Activated effector memory CD4-positive, alpha-beta T cell treated with Interleukin-2 at 50 U/mL for 16 hours (primary cell): ENCODE data around the gene SH3D21.

Source experiments
- DNase-seq: peaks from one replicate; pipeline ENCODE4 v3.0.0-alpha.2; 2020

SH3D21 gene

GRCh38 chr1:36330940-36331339, 24.8 kb downstream of the SH3D21 start:
- DNase-seq = no peak

- no peak for DNase-seq
These were observed 31.7 kb downstream of the SH3D21 start for GRCh38 chr1:36337830-36338229.

GRCh38 chr1:36339215-36339614, 33.0 kb downstream of the SH3D21 start:
- DNase-seq = no peak

- no peak for DNase-seq
These were observed 33.4 kb downstream of the SH3D21 start for GRCh38 chr1:36339615-36340014.

GRCh38 chr1:36341626-36342320, 35.6 kb downstream of the SH3D21 start:
- no peak for DNase-seq

- peak; percentile 40 for DNase-seq
These were observed 36.4 kb downstream of the SH3D21 start for GRCh38 chr1:36342426-36343185.

- no peak for DNase-seq
These were observed 37.7 kb downstream of the SH3D21 start for GRCh38 chr1:36343651-36344394.

GRCh38 chr1:36344395-36344680, 38.2 kb downstream of the SH3D21 start:
- no peak for DNase-seq

- no peak for DNase-seq
These were observed 39.2 kb downstream of the SH3D21 start for GRCh38 chr1:36345353-36345752.

- DNase-seq = no peak
These were observed 40.7 kb downstream of the SH3D21 start for GRCh38 chr1:36346741-36347370.

- no peak for DNase-seq
These were observed 43.1 kb downstream of the SH3D21 start for GRCh38 chr1:36349241-36349671.

GRCh38 chr1:36349839-36350238, 43.7 kb downstream of the SH3D21 start:
- no peak for DNase-seq

- peak; percentile 42 for DNase-seq
These were observed 44.6 kb downstream of the SH3D21 start for GRCh38 chr1:36350659-36351226.

- no peak for DNase-seq
These were observed 45.2 kb downstream of the SH3D21 start for GRCh38 chr1:36351227-36351977.

- no peak for DNase-seq
These were observed 46.1 kb downstream of the SH3D21 start for GRCh38 chr1:36352125-36352909.

- DNase-seq = no peak
These were observed 47.0 kb downstream of the SH3D21 start for GRCh38 chr1:36352910-36353878.

GRCh38 chr1:36354486-36354885, 48.3 kb downstream of the SH3D21 start:
- no peak for DNase-seq

- DNase-seq = no peak
These were observed 49.6 kb downstream of the SH3D21 start for GRCh38 chr1:36355811-36356210.

- DNase-seq = no peak
These were observed 52.4 kb downstream of the SH3D21 start for GRCh38 chr1:36358514-36359084.

- no peak for DNase-seq
These were observed 53.2 kb downstream of the SH3D21 start for GRCh38 chr1:36359383-36359782.
